Measurements from ENCODE around the gene RIT2. TPM values are rescaled to one million over a fixed set of nuclear protein-coding genes. Genes with fewer than 3 reads are reported as not detected.

Gene RIT2
- total and polyA plus RNA-seq, 8 donors: 0.12 TPM; not detected in 7

DNA sequence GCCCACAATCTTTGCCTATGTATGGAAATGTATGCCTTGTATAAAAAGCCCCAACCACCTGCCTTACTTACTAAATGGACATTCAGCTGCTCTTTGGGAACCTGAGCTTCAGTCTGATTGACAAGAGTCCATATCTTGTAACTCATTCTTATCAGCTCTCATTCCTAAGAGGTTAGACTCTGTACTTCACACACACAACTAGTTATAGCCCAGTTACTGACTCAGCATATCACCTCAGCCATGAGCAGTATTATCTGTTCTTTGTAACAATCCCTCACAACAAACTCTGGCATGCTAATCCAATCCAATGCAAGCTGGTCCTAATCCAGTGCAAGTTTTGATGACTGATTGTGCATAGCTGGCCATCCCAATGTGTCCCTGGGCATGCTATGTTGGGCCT is 250.6 kb downstream of the RIT2 start:
- ATAC-seq (no peak), FAIRE-seq (no peak), DNase-seq (no peak)
- Histone ChIP-seq H3K9me3 (no peaks in the 10 kb centered on the region), H3K36me3 (no peaks in the 10 kb centered on the region), H3K27ac (no peak overlapping the region), H3K4me1 (no peaks in the 10 kb centered on the region), H3K4me3 (no peak overlapping the region), H3K27me3 (no peaks in the 10 kb centered on the region)
- TF ChIP-seq CTCF (IDR thresholded peaks at IDR 0.05): no peak
- intact Hi-C loops (cut with DNase I): no loop called here

GRCh38 chr18:42861271-42861670 is 254.2 kb downstream of the RIT2 start:
- H3K9me3 ChIP-seq: no peaks in the 10 kb centered on the region
- H3K4me3 ChIP-seq: no peak overlapping the region
- intact Hi-C loops (cut with DNase I): no loop called here
- H3K27me3 ChIP-seq: no peaks in the 10 kb centered on the region
- ATAC-seq (no peak), DNase-seq (no peak), FAIRE-seq (no peak)
- no peaks in the 10 kb centered on the region for H3K36me3 ChIP-seq
- H3K27ac ChIP-seq: no peak overlapping the region
- no peak for TF ChIP-seq CTCF (IDR thresholded peaks at IDR 0.05)
- no peaks in the 10 kb centered on the region for H3K4me1 ChIP-seq

DNA sequence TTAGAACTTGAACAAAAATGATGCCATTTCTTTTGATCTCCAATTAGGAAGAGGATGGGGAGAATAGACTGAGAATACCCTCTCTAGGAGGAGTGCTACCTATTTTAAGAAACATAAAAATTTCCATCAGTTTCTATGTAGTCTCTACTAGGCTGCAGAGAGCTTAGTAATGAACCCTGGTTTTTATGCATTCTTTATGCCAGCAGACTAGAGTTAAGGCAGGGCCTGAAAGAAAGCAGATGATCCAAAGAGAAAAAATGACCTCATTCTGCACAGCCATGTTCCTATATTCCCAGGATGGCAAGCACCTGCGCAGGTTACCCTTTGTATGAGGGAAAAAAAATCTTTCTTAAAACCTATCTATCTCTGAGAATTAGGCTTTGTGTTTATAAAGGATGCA is 254.9 kb downstream of the RIT2 start:
- no peak overlapping the region for H3K4me3 ChIP-seq
- no peak for TF ChIP-seq CTCF (IDR thresholded peaks at IDR 0.05)
- no peaks in the 10 kb centered on the region for H3K4me1 ChIP-seq
- FAIRE-seq: no peak
- ATAC-seq: no peak
- no peaks in the 10 kb centered on the region for H3K9me3 ChIP-seq
- no peaks in the 10 kb centered on the region for H3K36me3 ChIP-seq
- intact Hi-C loops (cut with DNase I): no loop called here
- no peak overlapping the region for H3K27ac ChIP-seq
- no peak for DNase-seq
- no peaks in the 10 kb centered on the region for H3K27me3 ChIP-seq
- 61 to 70% methylated on average over 1 of the region's 1 CpG for WGBS, 2 donors

- intact Hi-C loops (cut with DNase I): no loop called here
- Histone ChIP-seq H3K4me1 (no peaks in the 10 kb centered on the region), H3K27ac (no peak overlapping the region), H3K9me3 (no peaks in the 10 kb centered on the region), H3K27me3 (no peaks in the 10 kb centered on the region), H3K4me3 (no peak overlapping the region), H3K36me3 (no peaks in the 10 kb centered on the region)
- ATAC-seq (no peak), FAIRE-seq (no peak), DNase-seq (no peak)
- no peak for TF ChIP-seq CTCF (IDR thresholded peaks at IDR 0.05)
Measured at GRCh38 chr18:42860011-42860410, 255.5 kb downstream of the RIT2 start.

DNA sequence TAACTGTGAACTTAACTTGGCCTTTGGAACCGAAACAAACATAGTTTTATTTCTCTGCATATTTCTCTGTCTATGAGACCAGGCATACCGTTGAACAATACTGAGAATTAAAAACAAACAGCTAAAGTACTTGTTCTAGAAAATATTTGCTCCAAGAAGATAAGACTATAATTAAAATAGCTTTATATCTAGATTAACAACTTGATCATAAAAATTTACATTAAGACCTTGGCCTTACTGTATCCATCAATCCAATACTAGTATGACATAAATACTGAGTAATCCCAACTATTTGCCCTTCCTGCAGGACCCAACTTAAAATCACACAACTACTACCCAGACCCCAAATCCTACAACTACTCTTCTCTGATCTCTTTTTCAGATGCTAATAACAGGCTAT is 260.9 kb downstream of the RIT2 start:
- ATAC-seq (no peak), DNase-seq (no peak), FAIRE-seq (no peak)
- Histone ChIP-seq H3K9me3 (no peaks in the 10 kb centered on the region), H3K4me1 (no peaks in the 10 kb centered on the region), H3K36me3 (no peaks in the 10 kb centered on the region), H3K27ac (no peak overlapping the region), H3K4me3 (no peak overlapping the region), H3K27me3 (no peaks in the 10 kb centered on the region)
- TF ChIP-seq CTCF (IDR thresholded peaks at IDR 0.05): no peak
- 24 to 30% methylated on average over 2 of the region's 2 CpGs for WGBS, 2 donors
- intact Hi-C loops (cut with DNase I): no loop called here
